GM12875 (cell line): ENCODE results near the gene TSPYL2.
A peak's percentile ranks its signal among the peaks of the same experiment; 100 is the strongest.

Experiments used
- H3K4me3 ChIP-seq: one replicate; pipeline ENCODE4 v1.5.1; 2011; ENCODE audit warnings: low read depth, low read length, control low read depth
- TF ChIP-seq, protein P1 (sequence below): IDR thresholded peaks from 2 replicates; pipeline ENCODE4 v1.5.1; 2011; ENCODE audit warnings: low read depth, mild to moderate bottlenecking, control low read depth, inconsistent platforms, low read length, moderate library complexity, borderline replicate concordance; ENCODE audit not compliant: insufficient read depth

TSPYL2 gene

DNA sequence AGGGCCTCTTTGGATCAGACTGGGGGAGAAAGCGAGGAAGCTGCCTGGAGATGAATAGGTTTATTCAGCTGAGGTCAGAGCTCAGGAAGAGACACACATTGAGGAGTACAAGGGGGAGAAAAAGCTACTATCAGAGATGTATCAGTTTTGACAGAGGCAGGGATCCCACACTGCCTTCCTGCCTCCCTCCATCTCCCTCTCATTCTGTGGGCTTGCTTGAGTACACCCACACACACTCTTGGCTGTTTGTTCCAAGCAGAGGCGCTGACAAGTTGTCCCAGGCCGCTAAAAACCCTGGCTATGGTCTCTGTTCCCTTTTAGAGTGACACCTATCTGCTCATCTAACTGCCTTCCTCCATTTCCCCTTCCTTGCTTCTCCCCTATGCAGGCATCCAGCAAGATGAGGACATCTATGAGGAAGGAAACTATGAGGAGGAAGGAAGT is 5.2 kb downstream of the TSPYL2 start:
- TF ChIP-seq, protein P1, sequence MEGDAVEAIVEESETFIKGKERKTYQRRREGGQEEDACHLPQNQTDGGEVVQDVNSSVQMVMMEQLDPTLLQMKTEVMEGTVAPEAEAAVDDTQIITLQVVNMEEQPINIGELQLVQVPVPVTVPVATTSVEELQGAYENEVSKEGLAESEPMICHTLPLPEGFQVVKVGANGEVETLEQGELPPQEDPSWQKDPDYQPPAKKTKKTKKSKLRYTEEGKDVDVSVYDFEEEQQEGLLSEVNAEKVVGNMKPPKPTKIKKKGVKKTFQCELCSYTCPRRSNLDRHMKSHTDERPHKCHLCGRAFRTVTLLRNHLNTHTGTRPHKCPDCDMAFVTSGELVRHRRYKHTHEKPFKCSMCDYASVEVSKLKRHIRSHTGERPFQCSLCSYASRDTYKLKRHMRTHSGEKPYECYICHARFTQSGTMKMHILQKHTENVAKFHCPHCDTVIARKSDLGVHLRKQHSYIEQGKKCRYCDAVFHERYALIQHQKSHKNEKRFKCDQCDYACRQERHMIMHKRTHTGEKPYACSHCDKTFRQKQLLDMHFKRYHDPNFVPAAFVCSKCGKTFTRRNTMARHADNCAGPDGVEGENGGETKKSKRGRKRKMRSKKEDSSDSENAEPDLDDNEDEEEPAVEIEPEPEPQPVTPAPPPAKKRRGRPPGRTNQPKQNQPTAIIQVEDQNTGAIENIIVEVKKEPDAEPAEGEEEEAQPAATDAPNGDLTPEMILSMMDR: no peak
- H3K4me3 ChIP-seq: no peak overlapping the region

DNA sequence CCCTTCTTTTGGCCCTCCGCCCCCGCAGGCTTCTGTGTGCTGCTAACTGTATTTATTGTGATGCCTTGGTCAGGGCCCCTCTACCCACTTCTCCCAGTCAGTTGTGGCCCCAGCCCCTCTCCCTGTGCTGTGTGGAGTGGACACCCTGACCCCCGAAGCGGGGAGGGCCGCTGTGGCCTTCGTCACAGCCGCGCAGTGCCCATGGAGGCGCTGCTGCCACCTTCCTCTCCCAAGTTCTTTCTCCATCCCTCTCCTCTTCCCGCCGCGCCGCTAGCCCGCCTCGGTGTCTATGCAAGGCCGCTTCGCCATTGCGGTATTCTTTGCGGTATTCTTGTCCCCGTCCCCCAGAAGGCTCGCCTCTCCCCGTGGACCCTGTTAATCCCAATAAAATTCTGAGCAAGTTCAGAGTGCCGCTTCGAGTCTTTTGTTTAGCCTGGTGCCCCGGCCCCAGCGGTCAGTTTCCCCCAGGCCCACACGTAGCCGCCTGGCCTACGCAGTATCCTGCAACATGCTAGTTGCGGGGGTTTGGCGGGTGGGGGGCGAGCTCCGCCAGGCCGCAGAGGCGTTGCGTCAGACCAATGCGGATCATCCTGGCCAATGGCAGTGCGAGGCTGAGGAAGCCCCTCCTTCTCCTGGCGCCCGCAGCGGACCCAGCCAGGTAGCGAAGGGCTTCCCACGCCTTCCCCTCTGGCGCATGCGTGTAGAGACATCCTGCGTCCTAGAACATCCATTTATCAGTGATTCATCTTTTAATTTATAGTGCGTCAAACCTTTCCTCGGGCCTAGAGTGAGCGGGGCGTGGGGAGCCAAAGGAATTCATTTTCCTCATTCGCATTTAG is 6.2 kb downstream of the TSPYL2 start:
- TF ChIP-seq, protein P1: no peak
- peak overlapping the region; percentile 16 for H3K4me3 ChIP-seq

DNA sequence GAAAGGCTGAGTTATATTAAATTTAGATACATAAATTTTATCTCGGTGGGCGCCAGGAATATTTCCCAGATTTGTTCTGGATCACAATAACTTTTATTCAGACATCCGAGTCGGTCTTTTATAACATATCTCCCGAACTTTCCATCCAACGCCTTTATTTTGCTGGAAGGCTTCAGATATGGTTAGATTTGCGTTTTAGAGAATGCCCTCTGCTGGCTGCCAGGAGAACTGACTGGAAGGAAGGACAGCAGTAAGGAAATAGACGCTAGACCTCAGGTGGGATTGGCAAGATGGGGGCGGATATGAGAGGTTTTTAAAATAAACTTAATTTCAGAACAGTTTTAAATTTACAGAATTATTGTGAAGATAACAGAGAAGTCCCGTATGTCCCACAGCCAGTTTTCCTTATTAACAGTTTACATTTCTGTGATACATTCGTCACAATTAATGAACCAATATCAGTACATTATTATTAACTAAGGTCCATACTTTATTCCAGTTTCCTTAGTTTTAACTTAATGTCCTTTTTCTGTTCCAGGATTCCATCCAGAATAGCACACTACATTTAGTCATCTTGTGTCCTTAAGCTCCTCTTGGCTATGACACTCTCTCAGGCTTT is 7.2 kb downstream of the TSPYL2 start:
- no peak overlapping the region for H3K4me3 ChIP-seq
- TF ChIP-seq, protein P1: peak; percentile 79

- no peak overlapping the region for H3K4me3 ChIP-seq
- TF ChIP-seq, protein P1: no peak
These were observed 7.8 kb downstream of the TSPYL2 start for GRCh38 chrX:53089925-53090324.

GRCh38 chrX:53091354-53091753 is 9.2 kb downstream of the TSPYL2 start:
- TF ChIP-seq, protein P1: no peak
- H3K4me3 ChIP-seq: no peak overlapping the region

- peak overlapping the region; percentile 82 for H3K4me3 ChIP-seq
- TF ChIP-seq, protein P1: peak; percentile 56
These were observed 11.0 kb downstream of the TSPYL2 start for GRCh38 chrX:53093177-53093655.
